Heart left ventricle (tissue), 16 donors: Measurements from ENCODE around the gene C1QBP. TPM values are rescaled to one million over a fixed set of nuclear protein-coding genes. Genes with fewer than 3 reads are reported as not detected.
A peak's percentile ranks its signal among the peaks of the same experiment; 100 is the strongest.

ENCODE experiments used
- ATAC-seq, 4 donors: fragments of 200-7000 bp; cut with Tn5 transposase; one replicate each; pipeline ENCODE4 v1.9.1; 2020 to 2022; ENCODE audit warnings: moderate library complexity in 4 of 4, mild to moderate bottlenecking in 3 of 4, moderate number of reproducible peaks in 1 of 4
- DNase-seq, 5 donors: peaks; one replicate each; pipeline ENCODE4 v3.0.0-alpha.2; 2020
- H3K27ac ChIP-seq, 12 donors: fragments of 200-600 bp; sonication (generic) in 4 of 12; one replicate each; pipeline versions ENCODE4 v1.5.0 to v1.8.0; 2016 to 2022; ENCODE audit warnings: mild to moderate bottlenecking in 2 of 12
- H3K27me3 ChIP-seq, 9 donors: fragments of 200-600 bp; sonication (generic) in 2 of 9; one replicate each; pipeline versions ENCODE4 v1.5.1 to v1.8.0; 2016 to 2022; ENCODE audit warnings: mild to moderate bottlenecking in 3 of 9
- H3K36me3 ChIP-seq, 9 donors: fragments of 200-600 bp; sonication (generic) in 2 of 9; one replicate each; pipeline versions ENCODE4 v1.5.0 to v1.8.0; 2018 to 2022; ENCODE audit warnings: mild to moderate bottlenecking in 2 of 9
- H3K4me1 ChIP-seq, 12 donors: fragments of 200-600 bp; sonication (generic) in 4 of 12; one replicate each; pipeline versions ENCODE4 v1.5.0 to v1.8.0; 2016 to 2022; ENCODE audit warnings: mild to moderate bottlenecking in 3 of 12
- H3K4me3 ChIP-seq, 12 donors: fragments of 200-600 bp; sonication (generic) in 4 of 12; one replicate each; pipeline versions ENCODE4 v1.5.0 to v1.8.0; 2017 to 2022; ENCODE audit warnings: mild to moderate bottlenecking in 9 of 12, moderate library complexity in 4 of 12
- H3K9me3 ChIP-seq, 12 donors: fragments of 200-600 bp; sonication (generic) in 4 of 12; one replicate each; pipeline versions ENCODE4 v1.5.0 to v1.8.0; 2016 to 2022; ENCODE audit warnings: mild to moderate bottlenecking in 1 of 12
- CTCF ChIP-seq, 12 donors: fragments of 200-600 bp; sonication (generic) in 4 of 12; IDR thresholded peaks; one replicate each; pipeline versions ENCODE4 v1.5.0 to v1.8.0; 2018 to 2022; ENCODE audit warnings: antibody characterized with exemption in 12 of 12, mild to moderate bottlenecking in 5 of 12
- POLR2A ChIP-seq, 2 donors: fragments of 450-650 bp; IDR thresholded peaks; one replicate each; pipeline ENCODE4 v1.6.1; 2017; ENCODE audit warnings: antibody characterized with exemption in 2 of 2, mild to moderate bottlenecking in 2 of 2, moderate library complexity in 2 of 2
- WGBS, 4 donors: extraction: QIAGEN DNeasy Blood & Tissue Kit in 2 of 4; methylation state at CpG; one replicate each; pipeline versions ENCODE4 v1.1.5 to v1.1.7; 2013 to 2018; 5-methylcytosine and 5-hydroxymethylcytosine counted together
- intact Hi-C, 10 donors: fragments of 100-400 bp; cut with DNase I; formaldehyde crosslinking; loops; one replicate each; pipeline versions ENCODE4 v1.11.1 to v1.14.2; 2022
- long read RNA-seq, 3 donors: library from polyadenylated mRNA; unstranded; transcript quantifications; one replicate each; pipeline ENCODE4 v2.0.0, GENCODE V29; 2020 to 2021
- polyA plus RNA-seq, 2 donors: library from polyadenylated mRNA; stranded (reverse); fragments of 200-250 nt; gene quantifications; one replicate each; pipeline ENCODE4 v1.2.3, GENCODE V29; 2013
- total RNA-seq, 9 donors: library from RNA; depleted of rRNA in 2 of 9; stranded (reverse); fragments of >200 nt in 2 of 9; fragmentation: NEBNext Ultra II Directional in 3 of 9; extraction: Animal tissue kit (Norgen Biotek cat#: 25700) in 3 of 9; gene quantifications; one replicate each; pipeline versions ENCODE4 v1.1.0 to v1.2.4, GENCODE V29; 2016 to 2023
- donor health status: ischemic (EF 13 %, LVEDD 7.1; RV severe dilation, severe dysfunction).
- donor health status: healthy with polysubstance abuse.
- donor health status: DM: no; HTN: yes; CAD: no.
- donor health status: DM: no; HTN: no; CAD: no.
- donor health status: ischemic (EF 25% LVEDD 6.9; RV normal size, moderate dysfunction).
- donor health status: ischemic (EF 25% LVEDD 5.7; RV mildly dilated, moderate dysfunction).
- donor health status: healthy.
- donor health status: DM: yes; HTN: yes; CAD: no.
- donor health status: ischemic (EF 35%, LVEDD 5.7; RV mildly dilated, moderate dysfunction).
- donor health status: nonischemic (EF 11% LVEDD 7.7; RV severe dilation, severe dysfunction).
- donor health status: DM: yes; HTN: yes; CAD: no.
- donor health status: PGD.
- donor health status: ischemic (EF 29% LVEDD 5.4; RV normal size, mild dysfunction).
- donor health status: nonischemic (EF 23%, LVEDD 6.1; RV moderate dilation, normal function).

The C1QBP gene
- total RNA-seq = 100 to 1,000 TPM; 108 to 159 (median 121) TPM
- 100 to 1,000 TPM; 150 to 173 TPM for polyA plus RNA-seq
- long read RNA-seq, donor 1, transcript C1QBP-201 (6 exons, 1,169 nt) = major isoform, 321 of 328 reads
- long read RNA-seq, donor 1, partial matches to known transcripts = 0 of 328 reads
- long read RNA-seq, donor 1, other reads (novel, unspliced or antisense) = 7 of 328 reads
- long read RNA-seq, donor 2, transcript C1QBP-201 (6 exons, 1,169 nt) = major isoform, 567 of 581 reads
- long read RNA-seq, donor 2, partial matches to known transcripts = 0 of 581 reads
- long read RNA-seq, donor 2, other reads (novel, unspliced or antisense) = 14 of 581 reads
- long read RNA-seq, donor 3, transcript C1QBP-201 (6 exons, 1,169 nt) = major isoform, 207 of 214 reads
- long read RNA-seq, donor 3, partial matches to known transcripts = 0 of 214 reads
- long read RNA-seq, donor 3, other reads (novel, unspliced or antisense) = 7 of 214 reads

- Histone ChIP-seq H3K4me3 (peak within 1 kb of the TSS; percentile 60 to 100 (median 82)), H3K9me3 (no peaks in the 10 kb centered on the region), H3K27ac (peak within 1 kb of the TSS; percentile 35 to 86 (median 76)), H3K27me3 (no peaks in the 10 kb centered on the region), H3K36me3 (peaks cover 3 to 61% (median 46%) of the 10 kb centered on the region in 9 donors), H3K4me1 (peaks cover 0 to 31% (median 13%) of the 10 kb centered on the region in 12 donors)
- ATAC-seq (peak; percentile 92 to 98 (median 96)), DNase-seq (peak; percentile 90 to 94 (median 92))
- TF ChIP-seq CTCF (IDR thresholded peaks at IDR 0.05) (peak in 11 of 12 donors; percentile 99 to 100 (median 100)), POLR2A (IDR thresholded peaks at IDR 0.05) (peak in 1 of 2 donors; percentile 78)
- intact Hi-C loops = loop anchor here in 2 of 10 donors (1.0 to 2.0 kb wide), 2 partner anchors 18 to 190 kb away; partner anchors contain the start of gene RPAIN (in 1 of the 2)
- 0 to 1% (median 0%) methylated on average over 47 to 75 of the region's 75 CpGs for WGBS, 4 donors
These were observed at the start of gene C1QBP for GRCh38 chr17:5438716-5439445. C1QBP (minus strand) TSS chr17:5439155; CDS start chr17:5439073, 82 bp downstream.

- no peak overlapping the region for H3K4me3 ChIP-seq
- no peaks in the 10 kb centered on the region for H3K9me3 ChIP-seq
- no peaks in the 10 kb centered on the region for H3K27me3 ChIP-seq
- intact Hi-C loops = no loop called here
- DNase-seq (no peak), ATAC-seq (no peak)
- no peak overlapping the region for H3K27ac ChIP-seq
- peaks cover 0 to 43% (median 34%) of the 10 kb centered on the region in 9 donors for H3K36me3 ChIP-seq
- WGBS, 4 donors = 74 to 79% (median 75%) methylated on average over 8 of the region's 8 CpGs
- no peak for TF ChIP-seq POLR2A (IDR thresholded peaks at IDR 0.05)
- TF ChIP-seq CTCF (IDR thresholded peaks at IDR 0.05) = no peak
- H3K4me1 ChIP-seq = peaks cover 7 to 34% (median 24%) of the 10 kb centered on the region in 12 donors
These were observed 49.8 kb upstream of the C1QBP start for GRCh38 chr17:5488752-5489151.

DNA sequence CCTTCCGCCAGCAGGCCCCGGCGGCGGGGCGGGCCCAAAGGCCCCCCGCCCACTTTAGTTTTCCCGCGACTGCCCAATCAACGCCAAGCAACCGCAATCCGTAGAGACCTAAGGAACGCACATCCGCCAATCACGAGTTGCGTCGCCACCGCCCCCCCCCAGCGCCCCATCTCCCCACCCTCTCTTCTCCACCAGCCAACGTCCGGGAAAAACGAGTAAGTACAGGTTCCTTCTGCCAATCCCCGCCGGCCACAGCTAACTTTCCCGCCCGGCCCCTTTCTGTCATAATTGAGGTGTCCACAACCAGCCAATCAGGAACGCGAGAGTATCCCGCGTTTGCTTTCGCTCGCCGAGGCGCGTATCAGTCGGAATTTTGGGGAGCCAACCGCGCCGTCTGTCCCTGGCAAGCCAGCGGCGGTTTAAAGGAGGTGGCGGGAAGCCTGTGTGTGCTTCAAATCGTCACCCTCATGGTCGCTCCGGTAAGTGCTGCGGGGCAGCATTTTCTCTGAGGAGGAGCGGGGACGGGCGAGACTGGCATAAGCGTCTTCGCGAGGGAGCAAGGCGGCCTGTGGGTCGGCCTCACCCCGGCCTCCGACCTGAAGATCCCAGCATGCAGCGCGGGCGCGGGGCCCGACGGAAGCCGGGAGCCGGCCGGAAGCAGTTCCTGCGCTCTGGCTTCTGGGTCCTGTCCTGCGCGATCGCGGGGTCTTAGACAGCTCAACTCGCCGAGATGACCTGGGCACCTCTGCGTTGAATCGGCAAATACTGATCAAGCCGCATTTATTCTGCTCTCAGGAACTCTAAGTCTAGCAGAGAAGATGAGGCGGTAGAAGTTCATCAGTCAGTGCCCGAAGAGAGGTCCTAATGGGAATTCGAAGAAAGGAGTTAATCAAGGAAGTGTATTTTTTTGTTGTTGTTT, 47.5 kb upstream of the C1QBP start, which contains the start of gene MIS12:
TSS of gene MIS12 (plus strand) at position 361 of the 919 bp plus-strand sequence. CDS start 2,297 bp downstream, outside the sequence.
- ATAC-seq = peak; percentile 95 to 97 (median 96)
- intact Hi-C loops = loop anchor here in 1 of 10 donors (1.0 kb wide), 1 partner anchor 17 kb away; no protein-coding TSS in a partner anchor
- WGBS, 4 donors = 0 to 1% (median 0%) methylated on average over 60 to 77 of the region's 77 CpGs

More for the DNA sequence above, 47.5 kb upstream of the C1QBP start, which contains the start of gene MIS12:
- H3K27me3 ChIP-seq = no peaks in the 10 kb centered on the region
- TF ChIP-seq POLR2A (IDR thresholded peaks at IDR 0.05) (peak in 1 of 2 donors; percentile 54), CTCF (IDR thresholded peaks at IDR 0.05) (no peak)
- H3K9me3 ChIP-seq = no peaks in the 10 kb centered on the region
- H3K4me1 ChIP-seq = peaks cover 7 to 35% (median 24%) of the 10 kb centered on the region in 12 donors
- H3K27ac ChIP-seq = peak within 1 kb of the TSS; percentile 97 to 100 (median 99)
- H3K36me3 ChIP-seq = peaks cover 0 to 66% (median 55%) of the 10 kb centered on the region in 9 donors
- peak within 1 kb of the TSS; percentile 65 to 97 (median 90) for H3K4me3 ChIP-seq
- peak; percentile 96 to 99 (median 99) for DNase-seq
